ENCODE data around the gene MISFA. TPM values are rescaled to one million over a fixed set of nuclear protein-coding genes. Genes with fewer than 3 reads are reported as not detected.

The MISFA gene
- total and polyA plus RNA-seq, 9 donors: 0.79 to 4.6 (median 3.1) TPM; not detected in 2

DNA sequence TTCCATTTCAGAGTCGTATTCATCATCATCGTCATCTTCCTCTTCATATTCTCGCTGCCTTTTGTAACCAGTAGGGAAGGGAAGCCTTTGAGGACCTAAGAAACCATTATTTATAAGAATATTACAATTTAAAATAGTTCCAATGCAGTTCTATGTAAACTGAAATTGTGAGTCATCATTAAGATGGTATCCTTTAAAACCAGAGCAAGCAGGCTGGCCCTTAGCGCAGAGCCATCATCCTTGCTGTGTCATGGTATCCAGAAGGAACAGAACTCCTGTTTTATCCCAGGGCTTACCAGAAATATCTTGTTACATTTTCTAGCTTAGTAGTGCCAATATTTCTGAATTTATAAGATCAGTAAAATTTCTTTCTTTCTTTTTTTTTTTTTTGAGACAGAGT is 12.8 kb downstream of the MISFA start:
- Histone ChIP-seq H3K4me3 (no peak overlapping the region), H3K36me3 (no peaks in the 10 kb centered on the region), H3K27me3 (no peaks in the 10 kb centered on the region), H3K27ac (no peak overlapping the region), H3K4me1 (ENCODE audit: insufficient read depth) (no peaks in the 10 kb centered on the region), H3K9me3 (no peaks in the 10 kb centered on the region)
- 84 to 97% (median 92%) methylated on average over 4 of the region's 4 CpGs for WGBS, 3 donors
- TF ChIP-seq EP300 (IDR thresholded peaks at IDR 0.05) (no peak), POLR2A (IDR thresholded peaks at IDR 0.05) (no peak)
- TF ChIP-seq, protein P1, sequence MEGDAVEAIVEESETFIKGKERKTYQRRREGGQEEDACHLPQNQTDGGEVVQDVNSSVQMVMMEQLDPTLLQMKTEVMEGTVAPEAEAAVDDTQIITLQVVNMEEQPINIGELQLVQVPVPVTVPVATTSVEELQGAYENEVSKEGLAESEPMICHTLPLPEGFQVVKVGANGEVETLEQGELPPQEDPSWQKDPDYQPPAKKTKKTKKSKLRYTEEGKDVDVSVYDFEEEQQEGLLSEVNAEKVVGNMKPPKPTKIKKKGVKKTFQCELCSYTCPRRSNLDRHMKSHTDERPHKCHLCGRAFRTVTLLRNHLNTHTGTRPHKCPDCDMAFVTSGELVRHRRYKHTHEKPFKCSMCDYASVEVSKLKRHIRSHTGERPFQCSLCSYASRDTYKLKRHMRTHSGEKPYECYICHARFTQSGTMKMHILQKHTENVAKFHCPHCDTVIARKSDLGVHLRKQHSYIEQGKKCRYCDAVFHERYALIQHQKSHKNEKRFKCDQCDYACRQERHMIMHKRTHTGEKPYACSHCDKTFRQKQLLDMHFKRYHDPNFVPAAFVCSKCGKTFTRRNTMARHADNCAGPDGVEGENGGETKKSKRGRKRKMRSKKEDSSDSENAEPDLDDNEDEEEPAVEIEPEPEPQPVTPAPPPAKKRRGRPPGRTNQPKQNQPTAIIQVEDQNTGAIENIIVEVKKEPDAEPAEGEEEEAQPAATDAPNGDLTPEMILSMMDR (IDR thresholded peaks at IDR 0.05): no peak
- DNase-seq: no peak
- intact Hi-C loops (cut with DNase I): no loop called here

DNA sequence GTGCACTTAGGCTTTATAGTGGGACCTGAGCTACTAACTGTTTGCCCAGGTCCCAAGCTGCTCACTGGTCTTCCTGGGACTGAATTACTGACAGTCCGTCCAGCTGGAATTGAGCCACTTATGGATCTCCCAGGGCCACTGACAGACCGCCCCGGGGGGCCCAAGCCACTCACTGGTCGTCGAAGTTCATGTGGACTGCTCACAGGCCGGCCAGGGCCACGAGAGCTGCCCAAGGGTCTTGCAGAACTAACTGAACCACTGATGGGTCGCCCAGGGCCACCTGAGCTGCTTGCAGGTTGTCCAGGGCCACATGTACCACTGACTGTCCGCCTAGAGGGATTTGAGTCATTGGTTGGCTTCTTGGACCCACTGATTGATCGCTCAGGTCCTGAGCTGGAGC is 15.1 kb downstream of the MISFA start:
- no peaks in the 10 kb centered on the region for H3K36me3 ChIP-seq
- 94 to 97% (median 95%) methylated on average over 10 of the region's 10 CpGs for WGBS, 3 donors
- intact Hi-C loops (cut with DNase I): no loop called here
- H3K4me3 ChIP-seq: no peak overlapping the region
- no peaks in the 10 kb centered on the region for H3K9me3 ChIP-seq
- peaks cover 1% of the 10 kb centered on the region for H3K4me1 ChIP-seq (ENCODE audit: insufficient read depth)
- H3K27me3 ChIP-seq: no peaks in the 10 kb centered on the region
- no peak for TF ChIP-seq EP300 (IDR thresholded peaks at IDR 0.05)
- TF ChIP-seq, protein P1 (IDR thresholded peaks at IDR 0.05): no peak
- no peak for TF ChIP-seq POLR2A (IDR thresholded peaks at IDR 0.05)
- H3K27ac ChIP-seq: no peak overlapping the region
- no peak for DNase-seq

DNA sequence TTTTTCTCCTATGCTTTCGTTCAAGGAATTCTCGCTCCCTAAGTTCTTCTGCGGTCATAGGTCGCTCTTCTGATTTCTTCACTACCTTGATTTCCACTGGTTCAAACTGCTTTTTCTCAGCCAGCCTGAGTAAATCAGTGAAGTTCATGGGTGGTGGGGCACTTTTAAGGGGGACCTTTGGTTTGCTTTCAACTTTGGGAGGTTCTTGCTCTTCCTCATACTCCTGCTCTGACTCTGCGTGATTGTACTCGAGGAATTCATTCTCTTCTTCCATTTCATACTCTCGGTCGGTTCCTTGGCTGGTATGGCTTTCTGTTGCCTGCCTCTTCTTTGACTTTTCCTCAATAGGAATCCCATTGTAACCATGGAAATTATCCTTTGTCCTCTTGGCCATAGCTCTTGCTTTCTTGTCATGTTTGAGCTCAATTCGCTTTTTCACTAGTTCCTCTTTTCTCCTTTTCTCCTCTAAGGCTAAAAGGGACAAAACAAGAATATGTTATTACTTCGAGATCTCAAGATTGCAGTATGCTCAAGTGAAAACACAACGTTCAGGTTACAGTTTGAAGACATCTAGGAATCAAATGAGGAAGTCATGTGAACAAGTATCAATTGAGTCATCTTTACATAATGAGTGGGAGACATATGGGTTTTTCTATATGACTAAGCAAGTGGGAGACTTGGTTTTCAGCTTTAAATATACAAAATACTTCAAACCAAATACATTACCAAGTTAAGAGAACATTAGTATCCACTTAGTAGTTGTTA is 16.2 kb downstream of the MISFA start:
- H3K9me3 ChIP-seq: no peaks in the 10 kb centered on the region
- H3K27me3 ChIP-seq: no peaks in the 10 kb centered on the region
- 92 to 95% (median 93%) methylated on average over 11 of the region's 11 CpGs for WGBS, 3 donors
- no peak overlapping the region for H3K27ac ChIP-seq
- H3K4me1 ChIP-seq (ENCODE audit: insufficient read depth): peaks cover 1% of the 10 kb centered on the region
- no peak for DNase-seq
- no peaks in the 10 kb centered on the region for H3K36me3 ChIP-seq
- no peak for TF ChIP-seq EP300 (IDR thresholded peaks at IDR 0.05)
- H3K4me3 ChIP-seq: no peak overlapping the region
- intact Hi-C loops (cut with DNase I): no loop called here

DNA sequence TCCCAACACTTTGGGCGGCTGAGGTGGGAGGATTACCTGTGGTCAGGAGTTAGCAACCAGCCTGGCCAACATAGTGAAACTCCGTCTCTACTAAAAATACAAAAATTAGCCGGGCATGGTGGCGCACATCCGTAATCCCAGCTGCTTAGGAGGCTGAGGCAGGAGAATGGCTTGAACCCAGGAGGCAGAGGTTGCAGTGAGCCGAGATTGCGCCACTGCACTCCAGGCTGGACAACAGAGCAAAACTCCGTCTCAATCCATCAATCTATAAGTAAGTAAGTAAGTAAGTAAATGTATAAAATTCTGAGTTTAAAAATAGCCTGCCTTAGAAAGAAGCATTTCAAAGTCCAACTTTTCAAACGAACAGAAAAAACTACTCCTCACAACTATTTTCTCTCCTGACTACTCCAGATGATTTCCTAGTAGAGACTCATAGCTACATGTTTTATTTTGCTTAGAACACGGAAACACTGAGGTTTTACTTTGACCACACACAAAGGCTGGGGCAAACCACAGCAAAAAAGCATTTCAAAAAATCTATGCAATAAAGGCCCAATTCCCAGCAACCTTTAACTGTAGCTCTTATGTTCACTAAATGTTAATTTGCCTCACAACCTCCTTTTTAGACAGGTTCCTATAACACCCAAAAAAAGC is 18.2 kb downstream of the MISFA start:
- no peak for DNase-seq
- Histone ChIP-seq H3K4me3 (no peak overlapping the region), H3K27ac (peak overlapping the region in 1 of 2 donors; percentile 40), H3K9me3 (no peaks in the 10 kb centered on the region), H3K36me3 (no peaks in the 10 kb centered on the region), H3K4me1 (ENCODE audit: insufficient read depth) (peaks cover 1% of the 10 kb centered on the region), H3K27me3 (no peaks in the 10 kb centered on the region)
- 21 to 45% (median 28%) methylated on average over 10 of the region's 10 CpGs for WGBS, 3 donors
- intact Hi-C loops (cut with DNase I): no loop called here
- TF ChIP-seq, protein P1 (IDR thresholded peaks at IDR 0.05): no peak
- no peak for TF ChIP-seq EP300 (IDR thresholded peaks at IDR 0.05)
- no peak for TF ChIP-seq POLR2A (IDR thresholded peaks at IDR 0.05)

Data from ovary (tissue), 9 donors.